HG02938 (cell line): Measurements from ENCODE around the gene WDR37.
"Not testable (repeated sequence)": the region's sequence is repeated elsewhere in the genome, so short reads cannot be mapped to it uniquely, and the experiment has no call there.

Experiments
- ATAC-seq: cut with Tn5 transposase; IDR thresholded peaks from one replicate; pipeline ENCODE4 v1.9.1; 2021; ENCODE audit warnings: mild to moderate bottlenecking, moderate library complexity; ENCODE audit not compliant: unreplicated experiment

The WDR37 gene

GRCh38 chr10:1151076-1152033, 95.2 kb downstream of the WDR37 start:
- no peak for ATAC-seq

- ATAC-seq: no peak
These were observed 96.4 kb downstream of the WDR37 start for GRCh38 chr10:1152386-1153250.

GRCh38 chr10:1153251-1153763, 97.1 kb downstream of the WDR37 start:
- ATAC-seq: no peak

GRCh38 chr10:1153805-1154351, 97.7 kb downstream of the WDR37 start:
- no peak for ATAC-seq

DNA sequence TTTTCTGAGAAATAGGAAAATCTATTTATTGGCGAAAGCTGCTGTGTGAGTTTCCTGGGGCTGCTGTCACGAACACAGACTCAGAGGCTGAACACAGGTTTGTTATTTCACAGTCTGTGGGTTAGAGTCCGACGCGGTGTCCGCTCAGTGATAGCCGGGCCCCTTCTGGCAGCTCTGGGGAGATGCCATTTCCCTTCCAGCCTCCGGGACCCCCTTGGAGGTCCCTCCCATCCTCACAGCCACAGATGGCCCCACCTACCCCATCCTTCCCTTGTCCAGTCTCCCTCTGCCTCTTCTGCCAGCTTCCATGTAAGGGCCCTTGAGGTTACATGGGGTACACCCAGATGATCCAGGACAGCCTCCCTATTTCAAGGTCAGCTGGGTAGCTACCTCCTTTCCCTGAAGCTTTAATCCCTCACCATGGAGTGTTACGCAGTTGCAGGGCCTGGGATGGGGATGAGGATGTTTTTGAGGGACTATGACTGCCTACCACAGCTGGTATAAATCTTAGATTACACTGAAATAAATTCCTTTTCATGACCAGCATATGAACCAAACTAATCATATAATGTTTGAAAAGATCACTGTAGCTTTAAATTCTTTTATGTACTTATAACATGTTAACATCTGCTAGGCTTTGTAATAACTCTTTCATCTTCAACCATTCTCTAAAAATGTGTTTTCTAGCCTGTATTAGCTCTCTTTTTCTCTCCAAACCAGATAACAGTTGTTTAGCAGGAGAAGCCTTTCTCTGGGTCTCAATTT, 98.5 kb downstream of the WDR37 start:
- no peak for ATAC-seq

- no peak for ATAC-seq
These were observed 99.8 kb downstream of the WDR37 start for GRCh38 chr10:1155791-1156615.

DNA sequence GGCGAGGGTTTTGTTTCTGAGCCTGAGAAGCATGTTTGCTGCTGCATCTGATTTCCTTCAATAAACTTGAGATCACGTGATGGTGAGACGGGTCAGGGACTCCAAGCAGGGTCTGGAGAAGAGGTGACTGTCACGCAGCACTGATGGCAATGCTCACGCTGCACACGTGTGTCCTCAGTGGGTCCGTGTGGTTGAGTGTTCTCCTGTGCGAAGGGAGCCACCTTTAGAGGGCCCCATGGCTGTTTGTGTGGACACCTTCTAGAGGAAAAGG, 100.4 kb downstream of the WDR37 start:
- no peak for ATAC-seq

DNA sequence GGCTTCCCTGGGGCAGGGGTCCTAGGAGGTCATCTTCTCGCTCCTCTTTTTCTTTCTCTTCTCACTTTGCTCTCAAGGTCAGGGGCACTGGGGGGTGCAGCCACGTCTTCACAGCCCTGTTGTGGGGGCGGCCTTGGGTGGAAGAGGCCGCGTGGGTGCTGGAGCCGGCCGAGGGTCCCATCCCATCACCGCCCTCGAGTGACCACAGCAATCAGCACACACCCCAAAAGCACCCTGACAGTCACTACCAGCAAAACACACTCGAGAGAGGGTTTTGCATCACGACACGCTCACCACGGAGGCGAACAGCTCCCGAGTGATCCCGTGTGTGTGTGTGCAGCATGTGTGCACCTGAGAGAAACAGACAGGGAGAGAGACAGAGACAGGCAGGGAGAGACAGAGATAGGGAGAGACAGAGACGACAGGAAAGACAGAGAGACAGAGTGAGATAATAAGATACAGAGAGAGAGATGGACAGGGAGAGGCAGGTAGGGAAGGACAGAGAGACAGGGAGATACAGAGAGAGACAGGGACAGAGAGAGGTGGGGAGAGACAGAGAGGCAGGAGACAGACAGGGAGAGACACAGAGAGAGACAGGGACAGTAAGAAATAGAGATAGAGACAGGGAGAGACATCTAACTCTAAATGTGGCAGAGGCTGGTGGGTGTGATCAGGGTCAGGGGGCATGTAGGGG, 100.9 kb downstream of the WDR37 start:
- ATAC-seq: no peak

GRCh38 chr10:1157615-1157933, 101.4 kb downstream of the WDR37 start:
- ATAC-seq: no peak

GRCh38 chr10:1158066-1158465, 101.9 kb downstream of the WDR37 start:
- ATAC-seq: no peak

- ATAC-seq: not testable (repeated sequence)
These were observed 102.4 kb downstream of the WDR37 start for GRCh38 chr10:1158536-1158935.

DNA sequence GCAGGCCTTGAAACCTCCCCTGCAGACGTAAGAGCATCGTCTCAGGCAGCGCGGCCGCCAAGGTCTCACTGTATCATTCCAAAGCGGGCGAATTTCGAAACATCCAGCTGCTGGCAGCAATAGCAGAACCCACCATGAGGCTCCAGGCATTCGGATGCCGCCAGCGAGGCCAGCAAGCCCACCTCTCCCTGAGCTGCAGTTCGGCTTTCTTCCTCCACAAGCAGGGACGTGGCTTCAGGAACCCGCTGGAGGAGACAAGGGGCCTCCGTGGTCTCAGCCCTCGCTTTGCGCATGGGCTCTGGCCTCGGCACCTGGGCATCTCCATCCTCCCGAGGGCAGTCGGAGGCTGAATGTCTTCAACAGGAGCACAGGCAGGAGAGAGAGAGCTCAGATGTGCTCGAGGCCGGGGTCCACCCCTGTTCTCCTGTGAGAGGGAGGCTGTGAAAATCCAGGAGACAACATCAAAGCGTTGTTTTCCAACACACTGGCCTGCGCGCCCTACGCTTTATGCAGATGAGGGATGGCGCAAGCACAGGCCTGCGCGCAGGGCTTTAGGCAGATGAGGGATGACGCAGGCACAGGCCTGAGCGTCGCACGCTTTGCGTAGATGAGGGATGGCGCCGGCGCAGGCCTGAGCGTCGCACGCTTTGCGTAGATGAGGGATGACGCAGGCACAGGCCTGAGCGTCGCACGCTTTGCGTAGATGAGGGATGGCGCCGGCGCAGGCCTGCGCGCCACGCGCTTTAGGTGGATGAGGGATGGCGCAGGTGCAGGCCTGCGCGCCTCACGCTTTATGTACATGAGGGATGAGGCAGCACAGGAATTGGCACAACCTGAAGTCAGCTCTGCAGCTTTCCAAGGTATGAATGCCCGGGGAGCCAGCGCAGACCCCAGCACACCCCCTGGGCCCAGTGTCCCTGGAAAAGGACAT, 103.2 kb downstream of the WDR37 start:
- no peak for ATAC-seq

- ATAC-seq: no peak
These were observed 104.6 kb downstream of the WDR37 start for GRCh38 chr10:1160561-1161314.

DNA sequence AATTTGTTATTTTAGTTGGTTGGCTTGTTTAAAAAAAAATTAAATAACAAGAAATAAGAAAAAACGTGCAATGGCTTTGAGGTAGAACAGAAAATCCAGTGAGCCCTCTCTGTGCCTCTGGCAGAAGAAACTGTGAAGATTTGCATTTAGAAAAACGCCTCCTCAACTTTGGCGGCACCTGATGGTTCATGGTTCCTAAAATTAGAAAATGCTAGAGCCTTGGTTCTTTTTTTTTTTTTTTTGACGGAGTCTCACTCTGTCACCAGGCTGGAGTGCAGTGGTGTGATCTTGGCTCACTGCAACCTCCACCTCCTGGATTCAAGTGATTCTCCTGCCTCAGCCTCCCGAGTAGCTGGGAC, 105.1 kb downstream of the WDR37 start:
- ATAC-seq: not testable (repeated sequence)

GRCh38 chr10:1162481-1163203, 106.5 kb downstream of the WDR37 start:
- no peak for ATAC-seq

- no peak for ATAC-seq
These were observed 107.0 kb downstream of the WDR37 start for GRCh38 chr10:1163204-1163660.

DNA sequence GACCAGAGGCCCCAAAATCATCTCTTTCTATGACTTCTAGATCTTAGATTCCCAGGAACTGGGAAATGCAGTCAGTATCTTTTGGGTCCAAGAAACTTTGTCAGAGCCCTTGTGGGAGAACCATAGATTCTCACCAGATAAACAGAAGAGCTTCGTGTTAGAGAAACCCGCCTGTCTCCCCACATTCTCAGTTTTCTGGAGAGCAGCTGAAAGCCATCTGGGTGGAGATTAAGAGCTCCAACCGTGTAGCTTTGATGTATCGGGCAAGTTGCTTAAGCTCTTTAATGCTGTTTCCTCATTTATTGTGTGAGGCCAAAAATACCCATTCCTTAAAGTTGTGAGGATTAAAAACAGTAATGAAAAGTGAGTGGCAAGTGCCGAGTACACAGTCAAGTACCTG, 107.6 kb downstream of the WDR37 start:
- no peak for ATAC-seq
